CD4-positive, alpha-beta T cell treated with Interleukin-12 subunit alpha and Interleukin-12 subunit beta, for 1 hour (primary cell): Measurements from ENCODE around the gene RPL37A.

ENCODE experiments used
- DNase-seq: peaks from one replicate; pipeline ENCODE4 v3.0.0-alpha.2; 2020

Gene RPL37A

GRCh38 chr2:216491793-216492596, 6.6 kb upstream of the RPL37A start:
- DNase-seq: no peak

GRCh38 chr2:216492597-216493333, 5.9 kb upstream of the RPL37A start:
- no peak for DNase-seq

- no peak for DNase-seq
These were observed 5.3 kb upstream of the RPL37A start for GRCh38 chr2:216493334-216493685.

- no peak for DNase-seq
These were observed 3.0 kb upstream of the RPL37A start for GRCh38 chr2:216495656-216496055.

GRCh38 chr2:216497382-216498069, 1.1 kb upstream of the RPL37A start:
- no peak for DNase-seq

GRCh38 chr2:216498070-216498378, 620 bp upstream of the RPL37A start:
- DNase-seq: no peak

- no peak for DNase-seq
These were observed 1.1 kb downstream of the RPL37A start for GRCh38 chr2:216499641-216500218.

GRCh38 chr2:216500572-216500971, 1.9 kb downstream of the RPL37A start:
- no peak for DNase-seq

GRCh38 chr2:216501854-216502253, 3.2 kb downstream of the RPL37A start:
- DNase-seq: no peak

- DNase-seq: no peak
These were observed 3.9 kb downstream of the RPL37A start for GRCh38 chr2:216502381-216503158.

- DNase-seq: no peak
These were observed 4.5 kb downstream of the RPL37A start for GRCh38 chr2:216503159-216503629.

GRCh38 chr2:216503697-216504375, 5.2 kb downstream of the RPL37A start:
- DNase-seq: no peak

GRCh38 chr2:216504376-216504762, 5.7 kb downstream of the RPL37A start:
- no peak for DNase-seq

GRCh38 chr2:216505133-216506106, 6.8 kb downstream of the RPL37A start:
- no peak for DNase-seq

GRCh38 chr2:216507220-216508160, 8.8 kb downstream of the RPL37A start:
- DNase-seq: no peak

- no peak for DNase-seq
These were observed 9.6 kb downstream of the RPL37A start for GRCh38 chr2:216508229-216508628.

GRCh38 chr2:216516730-216517350, 18.2 kb downstream of the RPL37A start:
- no peak for DNase-seq

- DNase-seq: no peak
These were observed 19.0 kb downstream of the RPL37A start for GRCh38 chr2:216517447-216518225.
